DND-41 (cell line): ENCODE data around the gene SLC27A6.

Experiments
- CTCF ChIP-seq: IDR thresholded peaks from 2 replicates; pipeline ENCODE4 v1.5.1; 2012; ENCODE audit warnings: borderline replicate concordance, low read length, moderate library complexity, mild to moderate bottlenecking; ENCODE audit not compliant: poor library complexity, severe bottlenecking; ENCODE audit errors: extremely low read depth
- EZH2 ChIP-seq: IDR thresholded peaks from 3 replicates; pipeline ENCODE4 v1.6.1; 2012; ENCODE audit warnings: borderline replicate concordance, low read depth, mild to moderate bottlenecking, moderate library complexity, low read length, inconsistent platforms; ENCODE audit not compliant: severe bottlenecking

GRCh38 chr5:128962211-128962610 is 3.1 kb upstream of the SLC27A6 start:
- TF ChIP-seq CTCF = no peak
- TF ChIP-seq EZH2 = no peak
